Limb (tissue), 2 donors: ENCODE data around the gene DXO.
"Not testable (repeated sequence)": the region's sequence is repeated elsewhere in the genome, so short reads cannot be mapped to it uniquely, and the experiment has no call there.

Experiments used
- DNase-seq, 2 donors: peaks; one replicate each; pipeline ENCODE4 v3.0.0-alpha.2; 2016; ENCODE audit errors: extremely low spot score in 2 of 2

The DXO gene

GRCh38 chr6:31980195-31980876 lies 8.4 kb upstream of the DXO start:
- DNase-seq = not testable (repeated sequence)

- no peak for DNase-seq
Observed at GRCh38 chr6:31979238-31979898, 7.4 kb upstream of the DXO start.

DNA sequence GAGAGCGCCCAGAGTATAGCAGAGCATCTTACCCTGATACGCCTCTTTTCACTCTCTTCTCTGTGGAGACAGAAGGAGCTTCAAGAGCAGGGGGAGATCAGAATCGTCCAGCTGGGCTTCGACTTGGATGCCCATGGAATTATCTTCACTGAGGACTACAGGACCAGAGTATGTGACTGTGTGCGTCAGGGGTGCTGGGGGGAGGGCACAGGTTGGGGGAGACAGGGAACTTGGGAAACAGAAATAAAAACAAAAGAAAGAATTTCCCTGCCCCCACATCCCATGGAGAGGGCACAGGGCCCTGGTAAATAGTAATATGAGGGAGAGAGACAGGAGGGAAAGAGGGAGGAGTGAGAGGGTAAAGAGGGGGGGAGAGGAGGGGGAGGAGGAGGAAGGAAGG lies 6.9 kb upstream of the DXO start:
- no peak for DNase-seq

DNA sequence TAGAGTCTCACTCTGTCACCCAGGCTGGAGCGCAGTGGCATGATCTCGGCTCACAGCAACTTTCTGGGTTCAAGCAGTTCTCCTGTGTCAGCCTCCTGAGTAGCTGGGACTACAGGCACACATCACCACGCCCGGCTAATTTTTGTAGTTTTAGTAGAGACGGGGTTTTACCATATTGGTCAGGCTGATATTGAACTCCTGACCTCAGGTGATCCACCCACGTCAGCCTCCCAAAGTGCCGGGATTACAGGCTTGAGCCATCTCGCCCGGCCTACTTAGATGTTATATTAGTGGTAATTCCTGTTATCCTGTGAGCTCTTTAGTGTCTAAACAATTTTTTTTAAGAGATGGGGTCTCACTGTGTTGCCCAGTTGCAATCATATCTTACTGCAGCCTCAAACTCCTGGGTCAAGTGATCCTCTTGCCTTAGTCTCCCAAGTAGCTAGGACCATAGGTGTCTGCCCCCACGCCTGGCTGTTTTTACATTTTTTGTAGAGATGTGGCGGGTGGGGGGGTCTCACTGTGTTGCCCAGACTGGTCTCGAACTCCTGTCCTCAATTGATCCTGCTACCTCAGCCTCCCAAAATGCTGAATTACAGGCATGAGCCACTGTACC lies 6.0 kb upstream of the DXO start:
- no peak for DNase-seq

DNA sequence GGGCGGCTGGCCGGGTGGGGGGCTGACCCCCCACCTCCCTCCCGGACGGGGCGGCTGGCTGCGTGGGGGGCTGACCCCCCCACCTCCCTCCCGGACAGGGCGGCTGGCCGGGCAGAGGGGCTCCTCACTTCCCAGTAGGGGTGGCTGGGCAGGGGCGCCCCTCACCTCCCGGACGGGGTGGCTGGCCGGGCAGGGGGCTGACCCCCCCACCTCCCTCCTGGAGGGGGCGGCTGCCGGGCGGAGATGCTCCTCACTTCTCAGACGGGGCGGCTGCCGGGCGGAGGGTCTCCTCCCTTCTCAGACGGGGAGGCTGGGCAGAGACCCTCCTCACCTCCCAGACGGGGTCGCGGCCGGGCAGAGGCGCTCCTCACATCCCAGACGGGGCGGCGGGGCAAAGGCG lies 4.1 kb upstream of the DXO start:
- DNase-seq = not testable (repeated sequence)

GRCh38 chr6:31972709-31973350 lies 892 bp upstream of the DXO start:
- no peak for DNase-seq

GRCh38 chr6:31971279-31971992 lies 502 bp downstream of the DXO start:
- no peak for DNase-seq

DNA sequence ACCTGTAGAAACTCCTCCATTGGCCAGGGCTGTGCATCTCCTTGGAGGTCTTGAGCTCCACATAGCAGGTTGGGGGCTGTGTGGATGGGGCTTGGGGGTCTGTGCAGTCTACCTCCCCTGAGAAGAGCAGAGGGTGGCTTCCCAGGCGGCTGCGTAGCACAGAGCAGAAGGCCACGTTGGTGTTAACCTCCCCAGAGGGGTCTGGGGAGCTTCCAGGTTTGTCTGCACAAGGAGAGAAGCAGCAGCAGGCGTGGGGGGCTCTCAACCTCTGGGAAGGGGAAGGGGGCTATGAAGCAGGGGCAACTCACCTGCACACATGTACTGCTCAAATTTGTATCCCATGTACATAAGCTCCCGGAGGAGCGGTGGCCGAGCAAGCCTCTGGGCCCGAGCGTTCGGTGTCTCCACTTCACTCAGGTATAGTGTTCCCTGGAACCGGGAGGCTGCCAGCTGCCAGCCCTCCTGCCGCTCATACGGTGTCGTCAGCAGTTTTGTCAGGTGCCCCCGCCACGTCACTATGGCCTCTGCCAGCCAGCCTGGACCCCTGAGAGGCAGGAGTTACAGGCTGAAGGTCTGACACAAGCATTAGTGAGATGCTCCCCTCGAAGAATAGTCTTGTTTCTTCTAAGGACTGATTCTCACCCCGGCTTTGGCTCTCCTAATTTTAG lies 1.2 kb downstream of the DXO start:
- no peak for DNase-seq

GRCh38 chr6:31969712-31970603 lies 2.0 kb downstream of the DXO start:
- no peak for DNase-seq

- DNase-seq = no peak
Observed at GRCh38 chr6:31968791-31969711, 2.9 kb downstream of the DXO start.

GRCh38 chr6:31968326-31968725 lies 3.6 kb downstream of the DXO start:
- no peak for DNase-seq

- DNase-seq = no peak
Observed at GRCh38 chr6:31967926-31968320, 4.0 kb downstream of the DXO start.

DNA sequence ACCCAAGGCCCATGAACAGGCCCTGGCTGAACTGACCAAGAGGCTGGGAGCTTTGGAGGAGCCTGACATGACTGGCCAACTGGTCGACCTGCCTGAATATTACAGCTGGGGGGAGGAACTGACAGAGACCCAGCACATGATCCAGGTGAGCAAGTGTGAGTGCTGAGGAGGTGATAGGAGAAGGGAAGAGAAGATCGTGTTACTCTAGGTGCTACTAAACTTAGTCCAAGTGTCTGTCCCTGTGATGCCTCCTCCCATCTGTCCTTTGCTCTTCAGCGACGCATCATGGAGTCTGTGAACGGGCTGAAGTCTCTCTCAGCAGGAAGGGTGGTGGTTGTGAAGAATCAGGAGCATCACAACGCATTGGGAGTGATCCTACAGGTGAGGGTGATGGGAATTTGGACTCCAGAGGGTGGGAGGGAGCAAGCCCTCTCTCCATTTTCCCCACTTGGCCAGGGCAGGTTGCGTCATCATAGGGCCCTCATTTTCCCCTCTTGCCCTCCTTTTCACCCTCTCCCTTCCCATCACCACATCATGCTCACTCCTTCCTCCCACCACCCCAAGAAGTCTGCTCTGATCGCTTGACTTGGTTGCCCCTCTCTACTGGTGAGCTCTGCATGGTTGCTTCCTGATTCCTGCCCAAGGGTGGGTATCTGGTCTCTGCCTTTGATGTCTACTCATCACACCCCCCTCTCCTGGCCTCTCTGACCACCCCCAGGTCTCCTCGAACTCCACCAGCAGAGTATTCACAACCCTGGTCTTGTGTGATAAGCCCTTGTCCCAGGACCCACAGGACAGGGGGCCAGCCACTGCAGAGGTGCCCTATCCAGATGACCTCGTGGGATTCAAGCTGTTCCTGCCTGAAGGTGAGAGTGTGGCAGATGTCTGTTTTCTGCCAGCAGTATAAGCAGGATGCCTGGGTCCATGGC lies 4.7 kb downstream of the DXO start:
- no peak for DNase-seq

- DNase-seq = no peak
Observed at GRCh38 chr6:31966506-31966905, 5.4 kb downstream of the DXO start.

- DNase-seq = no peak
Observed at GRCh38 chr6:31965700-31966099, 6.2 kb downstream of the DXO start.

GRCh38 chr6:31963921-31964320 lies 8.0 kb downstream of the DXO start:
- DNase-seq = no peak

DNA sequence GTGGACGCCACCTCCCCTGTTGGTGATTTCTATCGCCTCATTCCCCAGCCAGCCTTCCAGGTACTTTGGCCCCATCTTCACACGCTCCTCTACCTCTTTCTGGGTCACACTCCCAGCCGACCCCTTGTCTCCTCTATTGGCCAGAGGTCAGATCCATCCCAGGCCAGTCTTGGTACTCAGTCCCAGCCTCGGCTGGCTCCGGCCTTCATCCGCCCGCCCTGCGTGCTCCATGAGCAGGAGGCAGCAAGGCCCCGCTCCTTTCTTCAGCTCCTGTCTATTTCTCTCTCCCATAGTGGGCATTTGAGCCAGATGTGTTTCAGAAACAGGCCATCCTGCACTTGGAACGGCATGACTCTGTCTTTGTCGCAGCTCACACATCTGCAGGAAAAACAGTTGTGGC lies 10.3 kb downstream of the DXO start:
- no peak for DNase-seq
